NCI-H187 treated with DMSO at 0.1 percent for 48 hours (cell line): Measurements from ENCODE around the gene RHOT1.

ENCODE experiments used
- DNase-seq: peaks from one replicate; lab custom pipeline; 2025; lab: John Stamatoyannopoulos, UW

The RHOT1 gene

DNA sequence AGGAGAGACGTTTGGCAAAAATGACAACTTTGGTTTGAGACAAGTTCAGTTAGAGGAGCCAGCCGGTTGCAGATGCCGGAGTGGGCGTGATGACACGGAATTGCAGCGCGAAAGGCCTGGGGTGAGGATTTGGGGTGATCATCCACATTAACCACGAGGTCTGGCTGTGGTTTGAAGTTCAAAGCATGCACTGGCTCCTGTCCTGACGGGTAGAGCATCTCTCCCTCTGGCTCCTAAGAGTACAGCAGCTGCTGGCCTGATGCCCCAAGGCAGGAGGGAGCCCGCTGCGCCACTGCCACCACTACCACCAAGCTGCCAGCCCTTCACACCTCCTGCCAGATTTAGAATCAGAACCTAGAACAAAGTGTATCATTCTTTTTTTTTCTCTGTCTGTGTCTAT is 127.1 kb downstream of the RHOT1 start:
- DNase-seq = no peak

- DNase-seq = no peak
Measured at GRCh38 chr17:32271844-32272243, 129.5 kb downstream of the RHOT1 start.

DNA sequence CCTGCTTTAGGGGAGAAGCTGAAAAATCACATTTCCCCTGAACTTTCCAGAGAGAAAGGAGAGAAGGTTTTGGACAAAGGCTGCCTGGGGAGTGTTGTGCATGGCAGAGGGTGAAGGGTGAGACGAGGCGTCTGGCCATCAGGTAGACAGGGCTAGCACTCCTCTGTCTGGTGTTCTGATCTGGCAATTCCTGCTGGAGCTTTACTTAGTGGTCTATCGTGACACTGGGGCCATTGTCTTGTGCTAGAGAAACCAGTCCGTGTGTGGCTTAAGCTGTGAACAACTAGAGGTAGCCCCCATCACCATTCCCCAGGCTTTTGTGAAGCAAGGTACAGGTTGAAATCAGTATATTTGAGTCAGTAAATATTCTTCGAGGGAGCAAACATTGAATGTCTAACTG is 131.8 kb downstream of the RHOT1 start:
- no peak for DNase-seq

- DNase-seq = no peak
Measured at GRCh38 chr17:32274643-32275042, 132.3 kb downstream of the RHOT1 start.
